Measurements from ENCODE around the gene SUPT4H1.
A peak's percentile ranks its signal among the peaks of the same experiment; 100 is the strongest.

Gene SUPT4H1

DNA sequence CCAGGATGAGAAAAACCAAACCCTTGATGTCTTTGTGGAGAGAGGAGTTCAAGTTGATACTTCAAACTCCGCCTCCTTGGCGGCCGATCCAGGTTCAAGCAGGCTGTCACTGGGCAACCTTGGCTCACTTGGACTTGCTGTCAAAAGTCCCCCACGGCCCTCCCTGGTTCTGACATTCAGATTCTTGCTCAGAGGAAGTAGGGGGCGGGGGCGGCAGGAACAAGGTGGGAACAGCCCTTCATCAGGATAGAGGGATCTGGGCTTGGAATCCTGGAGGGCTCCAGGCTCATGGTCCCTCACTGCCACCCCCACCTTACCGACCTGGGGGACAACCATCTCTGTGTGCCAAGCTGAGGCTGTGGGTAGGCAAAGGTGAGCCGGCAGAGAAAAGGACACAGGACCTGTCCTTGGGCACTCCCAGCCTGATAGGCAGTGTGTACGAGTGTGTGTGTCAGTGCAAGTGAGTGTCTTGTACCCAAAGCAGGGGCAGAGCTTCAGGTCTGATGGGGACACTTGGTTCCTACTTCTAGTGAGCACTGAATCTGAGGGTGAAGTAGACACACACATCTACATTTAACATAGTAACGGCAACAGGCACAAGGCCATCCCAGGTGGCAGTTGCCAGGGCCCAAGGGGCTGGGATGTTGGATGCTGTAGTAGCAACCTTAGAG is 16.8 kb downstream of the SUPT4H1 start:
- peaks cover 10 to 20% (median 18%) of the 10 kb centered on the region in 11 experiments for H3K36me3 ChIP-seq
- peak overlapping the region; percentile 95 to 100 (median 98) for H3K4me2 ChIP-seq
- peak overlapping the region; percentile 93 to 100 (median 98) for H3K9ac ChIP-seq
- H3K27me3 ChIP-seq, result no peaks in the 10 kb centered on the region
- peaks cover 56 to 74% (median 64%) of the 10 kb centered on the region in 10 experiments for H3K4me1 ChIP-seq
- H3K4me3 ChIP-seq, result peak overlapping the region; percentile 86 to 100 (median 99)
- peaks cover 20 to 21% (median 21%) of the 10 kb centered on the region in 11 experiments for H4K20me1 ChIP-seq
- H3K27ac ChIP-seq, result peak overlapping the region; percentile 94 to 100 (median 99)
- H3K9me3 ChIP-seq (replicated peaks in 1 of 11), result peaks cover 0 to 10% (median 7%) of the 10 kb centered on the region in 11 experiments; a peak in 10 of 22 replicates
- TF ChIP-seq Cebpa-rat (IDR thresholded peaks at IDR 0.05), result no peak

DNA sequence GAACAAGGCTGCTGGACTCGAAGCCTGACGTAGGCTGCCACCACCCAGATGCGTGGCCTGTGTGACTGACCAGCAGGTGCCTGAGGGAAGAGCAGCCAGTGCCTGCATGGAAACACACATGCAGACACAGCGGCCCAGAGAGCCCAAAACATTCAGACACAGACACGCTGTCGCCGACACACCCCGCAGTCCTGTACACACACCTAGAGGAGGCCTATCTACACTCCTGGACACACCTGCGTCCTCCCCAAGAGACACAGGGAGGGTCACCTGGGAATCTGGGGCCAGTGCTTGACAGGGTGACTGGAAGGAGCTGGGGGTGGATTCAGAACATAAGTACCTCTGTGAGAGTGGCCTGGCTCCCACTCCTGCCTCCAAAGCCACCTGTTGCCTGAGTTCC is 17.3 kb downstream of the SUPT4H1 start:
- Histone ChIP-seq H3K9me3 (replicated peaks in 1 of 11) (peaks cover 0 to 11% (median 7%) of the 10 kb centered on the region in 11 experiments; a peak in 10 of 22 replicates), H3K4me3 (peak overlapping the region; percentile 86 to 100 (median 99)), H3K27me3 (no peaks in the 10 kb centered on the region), H4K20me1 (peaks cover 26 to 27% (median 26%) of the 10 kb centered on the region in 11 experiments), H3K36me3 (peaks cover 12 to 25% (median 21%) of the 10 kb centered on the region in 11 experiments), H3K9ac (peak overlapping the region; percentile 93 to 100 (median 98)), H3K27ac (peak overlapping the region; percentile 94 to 100 (median 99)), H3K4me2 (peak overlapping the region; percentile 95 to 100 (median 98)), H3K4me1 (peaks cover 51 to 70% (median 61%) of the 10 kb centered on the region in 10 experiments)
- no peak for TF ChIP-seq Cebpa-rat (IDR thresholded peaks at IDR 0.05)

DNA sequence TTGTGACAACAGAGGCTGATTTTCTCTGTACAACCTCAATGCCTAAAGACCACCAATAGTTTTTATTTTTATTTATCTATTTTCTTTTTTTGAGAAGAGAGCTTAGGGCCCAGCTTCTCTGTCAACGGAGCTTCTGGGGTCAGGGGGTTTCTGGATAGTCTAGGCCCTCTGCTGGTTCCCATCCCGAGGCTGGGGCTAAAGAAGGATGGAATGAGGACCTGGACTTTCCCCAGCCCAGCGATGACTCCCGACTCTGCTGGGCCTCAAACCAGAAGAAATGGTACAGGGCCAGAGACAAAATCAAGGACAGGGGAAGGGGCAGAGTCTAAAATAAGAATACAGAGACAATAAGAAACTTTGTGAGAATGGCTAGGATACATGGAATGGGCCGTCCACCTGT is 17.7 kb downstream of the SUPT4H1 start:
- Histone ChIP-seq H3K36me3 (peaks cover 12 to 25% (median 21%) of the 10 kb centered on the region in 11 experiments), H3K9me3 (replicated peaks in 1 of 11) (peaks cover 0 to 11% (median 7%) of the 10 kb centered on the region in 11 experiments; a peak in 10 of 22 replicates), H3K27me3 (no peaks in the 10 kb centered on the region), H3K9ac (peak overlapping the region; percentile 93 to 100 (median 98)), H3K4me2 (peak overlapping the region; percentile 95 to 100 (median 98)), H3K4me3 (peak overlapping the region; percentile 86 to 100 (median 99)), H4K20me1 (peaks cover 27 to 31% (median 30%) of the 10 kb centered on the region in 11 experiments), H3K27ac (peak overlapping the region; percentile 94 to 100 (median 99)), H3K4me1 (peaks cover 51 to 70% (median 63%) of the 10 kb centered on the region in 10 experiments)
- TF ChIP-seq Cebpa-rat (IDR thresholded peaks at IDR 0.05), result no peak

DNA sequence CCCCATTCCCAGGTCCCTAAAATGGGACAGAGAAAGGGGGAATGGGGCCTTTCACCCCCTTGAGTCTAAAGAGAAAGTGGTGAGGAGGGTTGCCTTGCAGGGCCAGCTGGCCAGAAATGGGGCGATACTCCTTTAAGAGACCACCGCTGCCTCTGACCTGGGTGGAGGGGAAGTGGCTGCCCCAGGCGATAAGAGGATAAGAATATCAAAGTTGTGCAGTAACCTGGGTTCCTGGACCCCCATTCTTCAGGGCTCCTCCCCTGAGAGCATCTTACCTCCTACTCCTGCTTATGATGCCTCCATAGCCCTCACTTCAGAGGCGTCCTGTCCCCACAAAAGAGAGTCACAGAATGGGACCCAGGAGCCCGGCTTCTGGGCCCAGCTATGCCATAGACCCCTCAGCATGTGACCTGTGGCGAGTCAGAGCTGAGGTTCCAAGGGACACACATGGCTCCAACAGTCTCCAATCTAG is 18.2 kb downstream of the SUPT4H1 start:
- Histone ChIP-seq H3K27ac (peak overlapping the region; percentile 94 to 100 (median 99)), H3K4me3 (peak overlapping the region; percentile 86 to 100 (median 99)), H3K4me2 (peak overlapping the region; percentile 95 to 100 (median 98))

DNA sequence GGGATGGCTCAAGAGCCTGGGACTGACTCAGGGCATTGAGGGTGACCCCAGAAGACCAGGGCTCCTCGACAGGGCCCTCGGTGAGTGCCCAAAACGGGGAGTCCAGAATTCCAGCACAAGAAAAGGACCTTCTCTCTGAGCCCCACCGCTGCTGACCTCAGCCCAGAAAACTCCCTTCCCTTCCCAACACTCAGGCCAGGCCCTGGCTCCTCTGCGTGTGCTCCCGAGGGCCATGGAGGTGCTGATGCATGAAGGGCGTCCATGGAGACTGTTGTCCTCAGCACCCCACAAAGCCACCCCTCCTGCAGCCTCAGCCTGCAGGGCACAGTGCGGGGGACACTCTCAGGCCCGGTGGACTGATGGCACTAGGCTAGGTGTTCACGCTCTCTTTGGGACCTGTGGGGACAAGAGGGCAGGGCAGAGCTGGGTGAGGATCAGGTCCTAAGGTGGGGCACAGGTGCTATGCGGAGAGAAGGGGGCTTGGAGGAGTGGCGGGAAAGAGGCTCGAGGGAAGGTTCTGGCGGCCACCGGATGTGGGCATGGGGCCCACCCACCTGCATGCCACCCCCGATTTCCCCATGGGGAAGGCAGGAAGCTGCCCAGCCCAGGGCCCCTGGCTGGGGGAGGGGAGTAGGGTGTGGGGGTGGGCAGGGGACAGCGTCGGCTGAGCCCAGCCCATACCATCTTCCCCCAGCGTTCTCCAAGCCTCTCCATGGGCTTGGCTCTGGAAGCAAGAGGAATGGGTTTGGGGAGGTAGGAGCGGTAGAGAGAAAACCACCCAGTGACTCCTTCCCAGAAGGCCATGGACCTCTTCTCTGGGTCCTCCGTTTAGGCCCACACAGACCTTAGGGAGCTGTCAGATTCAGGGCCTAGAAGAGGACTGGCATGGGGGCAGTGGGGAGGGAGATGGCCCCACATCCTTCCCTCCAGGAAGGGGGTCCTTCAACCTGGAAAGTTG is 18.9 kb downstream of the SUPT4H1 start:
- H3K4me3 ChIP-seq, result peak overlapping the region; percentile 86 to 100 (median 99)

More for the DNA sequence above, 18.2 kb downstream of the SUPT4H1 start:
- peaks cover 32 to 36% (median 34%) of the 10 kb centered on the region in 11 experiments for H4K20me1 ChIP-seq
- H3K9me3 ChIP-seq (replicated peaks in 1 of 11), result peaks cover 0 to 11% (median 7%) of the 10 kb centered on the region in 11 experiments; a peak in 10 of 22 replicates
- H3K9ac ChIP-seq, result peak overlapping the region; percentile 93 to 100 (median 98)
- H3K36me3 ChIP-seq, result peaks cover 12 to 25% (median 21%) of the 10 kb centered on the region in 11 experiments
- H3K27me3 ChIP-seq, result no peaks in the 10 kb centered on the region
- no peak for TF ChIP-seq Cebpa-rat (IDR thresholded peaks at IDR 0.05)
- peaks cover 54 to 70% (median 64%) of the 10 kb centered on the region in 10 experiments for H3K4me1 ChIP-seq

DNA sequence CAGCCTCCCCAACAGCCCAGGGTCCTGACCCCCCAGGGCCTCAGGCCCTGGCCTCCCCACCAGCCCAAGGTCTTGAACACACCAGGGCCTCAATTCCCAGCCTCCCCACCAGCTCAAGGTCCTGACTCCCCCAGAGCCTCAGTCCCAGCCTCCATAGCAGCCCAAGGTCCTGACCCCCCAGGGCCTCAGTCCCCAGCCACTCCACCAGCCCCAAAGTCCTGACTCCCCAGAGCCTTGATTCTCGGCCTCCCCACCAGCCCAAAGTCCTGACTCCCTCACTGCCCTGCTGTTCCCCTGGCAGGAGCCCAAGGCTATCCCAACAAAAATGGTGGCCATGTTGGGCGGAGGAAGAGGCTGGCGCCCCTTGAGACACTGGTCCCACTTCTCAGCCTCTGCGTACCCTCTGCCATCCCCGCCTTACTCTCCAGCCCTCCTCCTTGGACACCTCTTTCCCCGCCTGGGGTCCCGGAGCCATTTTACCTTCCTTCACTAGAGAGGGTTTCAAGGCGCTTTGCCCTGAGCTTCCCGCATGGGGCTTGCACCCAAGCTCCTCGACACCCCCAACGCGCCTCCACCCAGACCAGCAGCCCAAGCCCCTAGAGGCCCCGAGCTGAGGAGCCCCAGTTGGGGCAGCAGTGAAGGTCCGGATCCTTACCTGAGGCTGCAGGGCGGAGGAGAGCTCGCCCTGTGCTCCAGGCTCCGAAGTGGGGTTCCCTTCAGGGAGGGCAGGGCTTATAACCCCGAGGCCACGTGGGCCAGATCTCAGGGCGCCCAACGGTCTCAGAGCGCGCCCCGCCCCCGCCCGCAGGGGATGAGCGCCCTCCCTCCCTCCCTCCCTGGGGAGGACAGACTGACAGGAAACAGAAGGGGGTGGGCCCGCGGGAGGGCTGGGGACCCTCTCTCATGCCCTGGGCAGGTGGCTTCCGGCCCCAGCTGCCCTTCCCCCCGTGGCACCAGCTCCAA is 19.9 kb downstream of the SUPT4H1 start:
- Histone ChIP-seq H3K4me1 (peaks cover 61 to 73% (median 68%) of the 10 kb centered on the region in 10 experiments), H3K4me2 (peak overlapping the region; percentile 95 to 100 (median 99))
- TF ChIP-seq Cebpa-rat (IDR thresholded peaks at IDR 0.05), result no peak

More for the DNA sequence above, 18.9 kb downstream of the SUPT4H1 start:
- Histone ChIP-seq H3K9me3 (replicated peaks in 1 of 11) (peaks cover 0 to 11% (median 7%) of the 10 kb centered on the region in 11 experiments; a peak in 10 of 22 replicates), H3K36me3 (peaks cover 12 to 25% (median 21%) of the 10 kb centered on the region in 11 experiments), H3K27me3 (no peaks in the 10 kb centered on the region), H3K9ac (peak overlapping the region; percentile 93 to 100 (median 98)), H4K20me1 (peaks cover 33 to 43% (median 41%) of the 10 kb centered on the region in 11 experiments), H3K4me2 (peak overlapping the region; percentile 95 to 100 (median 98)), H3K27ac (peak overlapping the region; percentile 94 to 100 (median 99)), H3K4me1 (peaks cover 55 to 70% (median 65%) of the 10 kb centered on the region in 10 experiments)
- TF ChIP-seq Cebpa-rat (IDR thresholded peaks at IDR 0.05), result no peak

DNA sequence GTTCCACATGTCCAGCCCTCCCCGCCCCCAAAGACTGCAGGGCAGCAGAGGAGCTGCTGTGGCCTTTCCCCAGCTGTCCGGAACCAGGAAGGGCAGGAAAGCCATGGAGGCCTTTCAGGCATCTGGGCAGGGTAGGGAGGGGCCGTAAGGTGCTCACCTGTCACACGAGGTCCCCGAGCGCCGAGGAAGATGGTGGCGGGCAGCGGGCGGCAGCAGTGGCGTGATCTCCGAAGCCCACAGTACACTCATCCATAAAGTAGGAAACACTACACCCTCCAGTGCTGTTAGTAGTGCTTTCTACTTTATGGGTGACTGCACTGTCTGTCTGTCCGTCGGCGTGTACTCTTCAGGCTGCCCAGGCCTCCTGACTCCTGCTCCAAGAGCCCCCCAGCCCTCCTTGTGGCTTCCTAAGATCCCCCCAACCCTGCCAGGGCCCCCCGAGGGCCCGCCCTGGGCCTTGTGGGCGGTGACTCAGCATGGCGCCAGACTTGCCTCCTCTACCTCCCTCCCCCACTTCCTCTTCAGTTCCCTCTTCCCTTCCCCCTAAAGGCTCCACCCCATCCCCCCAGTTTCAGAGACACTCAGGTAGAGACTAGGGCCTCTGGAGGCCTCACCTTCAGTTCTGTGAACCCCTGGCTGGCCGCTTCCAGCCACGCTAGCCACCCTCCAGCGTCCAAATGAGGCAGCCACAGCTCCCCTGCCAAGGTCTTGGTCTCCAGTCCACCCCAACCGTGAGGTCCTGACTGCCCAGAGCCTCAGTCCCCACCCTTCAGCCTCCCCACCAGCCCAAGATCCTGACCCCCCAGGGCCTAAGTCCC is 20.8 kb downstream of the SUPT4H1 start:
- peak overlapping the region; percentile 86 to 100 (median 99) for H3K4me3 ChIP-seq
- no peaks in the 10 kb centered on the region for H3K27me3 ChIP-seq
- peak overlapping the region; percentile 95 to 100 (median 98) for H3K4me2 ChIP-seq
- TF ChIP-seq Cebpa-rat (IDR thresholded peaks at IDR 0.05), result no peak
- H4K20me1 ChIP-seq, result peaks cover 43 to 61% (median 55%) of the 10 kb centered on the region in 11 experiments
- H3K36me3 ChIP-seq, result peaks cover 12 to 25% (median 21%) of the 10 kb centered on the region in 11 experiments
- H3K9me3 ChIP-seq (replicated peaks in 1 of 11), result peaks cover 0 to 11% (median 7%) of the 10 kb centered on the region in 11 experiments; a peak in 10 of 22 replicates
- peak overlapping the region; percentile 94 to 100 (median 99) for H3K27ac ChIP-seq
- H3K4me1 ChIP-seq, result peaks cover 60 to 73% (median 68%) of the 10 kb centered on the region in 10 experiments
- H3K9ac ChIP-seq, result peak overlapping the region; percentile 93 to 100 (median 98)

More for the DNA sequence above, 19.9 kb downstream of the SUPT4H1 start:
- Histone ChIP-seq H3K9ac (peak overlapping the region; percentile 93 to 100 (median 98)), H4K20me1 (peaks cover 34 to 52% (median 49%) of the 10 kb centered on the region in 11 experiments), H3K27me3 (no peaks in the 10 kb centered on the region), H3K9me3 (replicated peaks in 1 of 11) (peaks cover 0 to 11% (median 7%) of the 10 kb centered on the region in 11 experiments; a peak in 10 of 22 replicates), H3K27ac (peak overlapping the region; percentile 94 to 100 (median 99)), H3K4me3 (peak overlapping the region; percentile 86 to 100 (median 99)), H3K36me3 (peaks cover 12 to 25% (median 21%) of the 10 kb centered on the region in 11 experiments)
